ENCODE data around the gene H2BK1.

DNA sequence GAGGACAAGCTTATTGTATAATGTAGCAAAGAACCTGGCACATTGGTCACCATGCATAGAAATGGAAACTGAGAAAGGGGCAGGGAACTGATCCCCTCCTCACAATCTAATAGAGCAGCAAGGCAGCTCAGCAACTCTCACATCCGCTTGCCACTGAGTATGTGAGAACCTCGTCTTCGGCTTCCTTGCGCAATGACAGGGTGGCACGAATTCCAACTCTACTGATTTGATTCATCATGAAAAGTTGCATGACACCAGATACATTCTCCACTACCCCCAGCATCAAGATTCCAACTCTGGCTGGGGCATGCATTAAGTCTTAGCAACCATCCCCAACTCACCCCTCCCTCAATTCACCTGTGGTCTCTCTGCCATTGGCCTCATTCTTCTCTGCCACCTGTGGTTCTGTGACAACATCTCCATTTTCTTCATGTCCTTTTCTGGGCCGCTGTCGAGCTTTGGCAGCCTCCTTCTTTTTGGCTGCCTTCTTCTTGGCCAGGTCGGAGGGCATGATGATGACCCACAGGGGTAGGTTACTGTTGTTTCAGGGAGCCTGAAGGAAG lies 15.7 kb upstream of the H2BK1 start:
- TF ChIP-seq REST (IDR thresholded peaks at IDR 0.05; ENCODE audit: low read depth) (no peak), CTCF (IDR thresholded peaks at IDR 0.05 in 2 of 3, conservative IDR thresholded peaks at IDR 0.05 in 1 of 3; ENCODE audit: borderline replicate concordance in 1 of 3, insufficient read depth in 1 of 3, low read depth in 2 of 3, low read length in 2 of 3) (no peak), TCF7L2 (IDR thresholded peaks at IDR 0.05; ENCODE audit: borderline replicate concordance, extremely low read depth, insufficient read depth, insufficient read length) (no peak), POLR2A (IDR thresholded peaks at IDR 0.05; ENCODE audit: borderline replicate concordance, extremely low read depth, insufficient read depth, insufficient read length) (no peak), EZH2phosphoT487 (IDR thresholded peaks at IDR 0.05; ENCODE audit: borderline replicate concordance) (no peak), POLR2AphosphoS5 (IDR thresholded peaks at IDR 0.05; ENCODE audit: low read depth, low read length) (no peak), EZH2 (IDR thresholded peaks at IDR 0.05) (no peak), YY1 (IDR thresholded peaks at IDR 0.05; ENCODE audit: extremely low read depth, insufficient replicate concordance, low read depth, low read length) (no peak), SRF (IDR thresholded peaks at IDR 0.05; ENCODE audit: low read depth) (no peak), ATF3 (IDR thresholded peaks at IDR 0.05) (no peak)
- TF ChIP-seq, protein P1, sequence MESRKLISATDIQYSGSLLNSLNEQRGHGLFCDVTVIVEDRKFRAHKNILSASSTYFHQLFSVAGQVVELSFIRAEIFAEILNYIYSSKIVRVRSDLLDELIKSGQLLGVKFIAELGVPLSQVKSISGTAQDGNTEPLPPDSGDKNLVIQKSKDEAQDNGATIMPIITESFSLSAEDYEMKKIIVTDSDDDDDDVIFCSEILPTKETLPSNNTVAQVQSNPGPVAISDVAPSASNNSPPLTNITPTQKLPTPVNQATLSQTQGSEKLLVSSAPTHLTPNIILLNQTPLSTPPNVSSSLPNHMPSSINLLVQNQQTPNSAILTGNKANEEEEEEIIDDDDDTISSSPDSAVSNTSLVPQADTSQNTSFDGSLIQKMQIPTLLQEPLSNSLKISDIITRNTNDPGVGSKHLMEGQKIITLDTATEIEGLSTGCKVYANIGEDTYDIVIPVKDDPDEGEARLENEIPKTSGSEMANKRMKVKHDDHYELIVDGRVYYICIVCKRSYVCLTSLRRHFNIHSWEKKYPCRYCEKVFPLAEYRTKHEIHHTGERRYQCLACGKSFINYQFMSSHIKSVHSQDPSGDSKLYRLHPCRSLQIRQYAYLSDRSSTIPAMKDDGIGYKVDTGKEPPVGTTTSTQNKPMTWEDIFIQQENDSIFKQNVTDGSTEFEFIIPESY (IDR thresholded peaks at IDR 0.05; ENCODE audit: extremely low read depth, insufficient replicate concordance, low read length) = no peak

All from HCT116 (cell line).